ES-I3 (cell line): ENCODE measurements around the gene NSF.
"Not testable (repeated sequence)": the region's sequence is repeated elsewhere in the genome, so short reads cannot be mapped to it uniquely, and the experiment has no call there.

ENCODE experiments used
- H3K36me3 ChIP-seq: 2 replicates; pipeline ENCODE4 v1.6.1; 2013; ENCODE audit warnings: mild to moderate bottlenecking, low read length, control low read depth, moderate library complexity; ENCODE audit not compliant: insufficient read depth
- H3K4me1 ChIP-seq: 2 replicates; pipeline ENCODE4 v1.6.1; 2013; ENCODE audit warnings: mild to moderate bottlenecking, control low read depth, low read length; ENCODE audit not compliant: insufficient read depth
- H3K9ac ChIP-seq: 2 replicates; pipeline ENCODE4 v1.6.1; 2013; ENCODE audit warnings: low read depth, mild to moderate bottlenecking, low read length, moderate library complexity
- H3K9me3 ChIP-seq: 2 replicates; pipeline ENCODE4 v1.6.1; 2013; ENCODE audit warnings: mild to moderate bottlenecking, low read length, moderate library complexity; ENCODE audit not compliant: control insufficient read depth, insufficient read depth

NSF gene

GRCh38 chr17:46742565-46743270 is 152.2 kb downstream of the NSF start:
- Histone ChIP-seq H3K9ac (no peak overlapping the region), H3K36me3 (no peaks in the 10 kb centered on the region), H3K9me3 (no peaks in the 10 kb centered on the region), H3K4me1 (peaks cover 8% of the 10 kb centered on the region)

- Histone ChIP-seq H3K4me1 (peaks cover 8% of the 10 kb centered on the region), H3K9me3 (no peaks in the 10 kb centered on the region), H3K36me3 (no peaks in the 10 kb centered on the region), H3K9ac (no peak overlapping the region)
These were observed 154.0 kb downstream of the NSF start for GRCh38 chr17:46744441-46744840.

- no peak overlapping the region for H3K9ac ChIP-seq
- peaks cover 8% of the 10 kb centered on the region for H3K4me1 ChIP-seq
- no peaks in the 10 kb centered on the region for H3K9me3 ChIP-seq
- H3K36me3 ChIP-seq, result no peaks in the 10 kb centered on the region
These were observed 154.9 kb downstream of the NSF start for GRCh38 chr17:46745376-46745775.

GRCh38 chr17:46751425-46751824 is 161.0 kb downstream of the NSF start:
- Histone ChIP-seq H3K9ac (no peak overlapping the region), H3K9me3 (no peaks in the 10 kb centered on the region), H3K4me1 (no peaks in the 10 kb centered on the region), H3K36me3 (no peaks in the 10 kb centered on the region)

GRCh38 chr17:46753776-46754175 is 163.3 kb downstream of the NSF start:
- Histone ChIP-seq H3K9ac (no peak overlapping the region), H3K4me1 (no peaks in the 10 kb centered on the region), H3K36me3 (no peaks in the 10 kb centered on the region), H3K9me3 (no peaks in the 10 kb centered on the region)

- Histone ChIP-seq H3K4me1 (no peaks in the 10 kb centered on the region), H3K9ac (no peak overlapping the region), H3K36me3 (no peaks in the 10 kb centered on the region), H3K9me3 (no peaks in the 10 kb centered on the region)
These were observed 165.7 kb downstream of the NSF start for GRCh38 chr17:46756081-46756735.

- Histone ChIP-seq H3K36me3 (no peaks in the 10 kb centered on the region), H3K4me1 (no peaks in the 10 kb centered on the region), H3K9ac (no peak overlapping the region), H3K9me3 (no peaks in the 10 kb centered on the region)
These were observed 166.4 kb downstream of the NSF start for GRCh38 chr17:46756861-46757260.

GRCh38 chr17:46757588-46757987 is 167.1 kb downstream of the NSF start:
- not testable (repeated sequence) for H3K4me1 ChIP-seq, H3K36me3 ChIP-seq, H3K9me3 ChIP-seq, H3K9ac ChIP-seq

- no peaks in the 10 kb centered on the region for H3K9me3 ChIP-seq
- H3K9ac ChIP-seq, result no peak overlapping the region
- H3K36me3 ChIP-seq, result no peaks in the 10 kb centered on the region
- no peaks in the 10 kb centered on the region for H3K4me1 ChIP-seq
These were observed 168.1 kb downstream of the NSF start for GRCh38 chr17:46758614-46759013.

- Histone ChIP-seq H3K4me1 (peaks cover 2% of the 10 kb centered on the region; the same call in 1 of the 2 replicates), H3K9me3 (no peaks in the 10 kb centered on the region), H3K36me3 (peaks cover 4% of the 10 kb centered on the region; the same call in 1 of the 2 replicates), H3K9ac (no peak overlapping the region)
These were observed 168.7 kb downstream of the NSF start for GRCh38 chr17:46759141-46759540.

GRCh38 chr17:46763416-46763815 is 172.9 kb downstream of the NSF start:
- Histone ChIP-seq H3K9me3 (no peaks in the 10 kb centered on the region), H3K4me1 (peaks cover 27% of the 10 kb centered on the region; the same call in 1 of the 2 replicates), H3K36me3 (peaks cover 4% of the 10 kb centered on the region)

GRCh38 chr17:46764000-46764708 is 173.7 kb downstream of the NSF start:
- no peak overlapping the region for H3K9ac ChIP-seq
- H3K36me3 ChIP-seq, result peaks cover 4% of the 10 kb centered on the region
- peaks cover 27% of the 10 kb centered on the region; the same call in 1 of the 2 replicates for H3K4me1 ChIP-seq
- no peaks in the 10 kb centered on the region for H3K9me3 ChIP-seq

More at GRCh38 chr17:46763416-46763815, 172.9 kb downstream of the NSF start:
- H3K9ac ChIP-seq, result no peak overlapping the region

GRCh38 chr17:46764709-46765401 is 174.4 kb downstream of the NSF start:
- Histone ChIP-seq H3K4me1 (peaks cover 29% of the 10 kb centered on the region; the same call in 1 of the 2 replicates), H3K9ac (no peak overlapping the region), H3K9me3 (no peaks in the 10 kb centered on the region), H3K36me3 (peaks cover 4% of the 10 kb centered on the region)

GRCh38 chr17:46765453-46765852 is 175.0 kb downstream of the NSF start:
- Histone ChIP-seq H3K4me1 (peaks cover 35% of the 10 kb centered on the region; the same call in 1 of the 2 replicates), H3K9ac (no peak overlapping the region), H3K9me3 (no peaks in the 10 kb centered on the region), H3K36me3 (peaks cover 4% of the 10 kb centered on the region)
